MM.1S (cell line): ENCODE data around the gene C3orf70.

Source experiments
- DNase-seq: peaks from one replicate; pipeline ENCODE4 v3.0.0-alpha.2; 2015
- H2AFZ ChIP-seq: fragments of 300-600 bp; sonication (generic); 2 replicates; pipeline ENCODE4 v1.6.0; 2016; ENCODE audit warnings: antibody characterized with exemption, low read length
- H3F3A ChIP-seq: fragments of 300-600 bp; sonication (generic); 2 replicates; pipeline ENCODE4 v1.6.1; 2016; ENCODE audit warnings: mild to moderate bottlenecking, antibody characterized with exemption, low read length, moderate library complexity, mixed read lengths; ENCODE audit not compliant: insufficient read depth
- H3K27ac ChIP-seq: fragments of 300-600 bp; sonication (generic); 2 replicates; pipeline ENCODE4 v1.5.1; 2016; ENCODE audit warnings: mild to moderate bottlenecking, low read length
- H3K27me3 ChIP-seq: fragments of 300-600 bp; sonication (generic); replicated peaks from 2 replicates; pipeline ENCODE4 v1.6.0; 2016; ENCODE audit warnings: low read length; ENCODE audit not compliant: insufficient read depth
- H3K36me3 ChIP-seq: fragments of 300-600 bp; sonication (generic); replicated peaks from 2 replicates; pipeline ENCODE4 v1.6.1; 2016; ENCODE audit warnings: mild to moderate bottlenecking, low read length, mixed read lengths; ENCODE audit not compliant: insufficient read depth
- H3K4me1 ChIP-seq: fragments of 300-600 bp; sonication (generic); 2 replicates; pipeline ENCODE4 v1.6.1; 2016; ENCODE audit warnings: low read length, mixed read lengths
- H3K4me2 ChIP-seq: fragments of 300-600 bp; sonication (generic); 2 replicates; pipeline ENCODE4 v1.6.0; 2016; ENCODE audit warnings: low read depth, low read length
- H3K4me3 ChIP-seq: fragments of 300-600 bp; sonication (generic); 2 replicates; pipeline ENCODE4 v1.5.1; 2016; ENCODE audit warnings: low read length, mixed read lengths
- H3K79me2 ChIP-seq: fragments of 300-600 bp; sonication (generic); 2 replicates; pipeline ENCODE4 v1.6.1; 2016; ENCODE audit warnings: mixed run types, low read length, mixed read lengths
- H3K9ac ChIP-seq: fragments of 300-600 bp; sonication (generic); 2 replicates; pipeline ENCODE4 v1.6.1; 2016; ENCODE audit warnings: low read length, mixed read lengths
- H3K9me2 ChIP-seq: fragments of 300-600 bp; sonication (generic); replicated peaks from 2 replicates; pipeline ENCODE4 v1.6.1; 2016; ENCODE audit warnings: mild to moderate bottlenecking, low read length, mixed read lengths; ENCODE audit not compliant: insufficient read depth
- H3K9me3 ChIP-seq: fragments of 300-600 bp; sonication (generic); replicated peaks from 2 replicates; pipeline ENCODE4 v1.6.1; 2016; ENCODE audit warnings: mild to moderate bottlenecking, low read length, mixed read lengths; ENCODE audit not compliant: insufficient read depth
- H4K20me1 ChIP-seq: fragments of 300-600 bp; sonication (generic); 2 replicates; pipeline ENCODE4 v1.6.1; 2016; ENCODE audit warnings: mild to moderate bottlenecking, low read length, moderate library complexity, mixed read lengths; ENCODE audit not compliant: insufficient read depth
- CTCF ChIP-seq: fragments of 300-600 bp; sonication (generic); IDR thresholded peaks from 2 replicates; pipeline ENCODE4 v1.5.1; 2016; ENCODE audit warnings: antibody characterized with exemption, low read length, mixed read lengths
- EZH2 ChIP-seq: fragments of 300-600 bp; sonication (generic); optimal IDR thresholded peaks from 2 replicates; pipeline ENCODE3; 2017; ENCODE audit warnings: low read depth, mild to moderate bottlenecking, antibody characterized with exemption, low read length, mixed read lengths
- EZH2phosphoT487 ChIP-seq: fragments of 300-600 bp; sonication (generic); IDR thresholded peaks from 2 replicates; pipeline ENCODE4 v1.6.1; 2018; ENCODE audit warnings: antibody characterized with exemption, low read length

The C3orf70 gene

GRCh38 chr3:185060655-185061054 lies 92.2 kb downstream of the C3orf70 start:
- H3K9ac ChIP-seq = no peak overlapping the region
- H3K36me3 ChIP-seq = no peaks in the 10 kb centered on the region
- H3K9me2 ChIP-seq = no peaks in the 10 kb centered on the region
- H3K9me3 ChIP-seq = no peaks in the 10 kb centered on the region
- H3K79me2 ChIP-seq = no peaks in the 10 kb centered on the region
- no peak overlapping the region for H3K4me2 ChIP-seq
- no peaks in the 10 kb centered on the region for H3K27me3 ChIP-seq
- H3K4me1 ChIP-seq = peaks cover 21% of the 10 kb centered on the region
- H2AFZ ChIP-seq = no peak overlapping the region
- TF ChIP-seq EZH2phosphoT487 = no peak
- TF ChIP-seq CTCF = no peak
- H3K27ac ChIP-seq = no peak overlapping the region
- H3K4me3 ChIP-seq = no peak overlapping the region
- no peak for DNase-seq
- no peaks in the 10 kb centered on the region for H4K20me1 ChIP-seq
- peaks cover 10% of the 10 kb centered on the region for H3F3A ChIP-seq

- H2AFZ ChIP-seq = no peak overlapping the region
- H3K9ac ChIP-seq = no peak overlapping the region
- H3K27ac ChIP-seq = no peak overlapping the region
- H3K4me3 ChIP-seq = no peak overlapping the region
- no peak overlapping the region for H3K4me2 ChIP-seq
- H3K27me3 ChIP-seq = no peaks in the 10 kb centered on the region
- no peaks in the 10 kb centered on the region for H4K20me1 ChIP-seq
- no peaks in the 10 kb centered on the region for H3K79me2 ChIP-seq
- H3K9me3 ChIP-seq = no peaks in the 10 kb centered on the region
- TF ChIP-seq CTCF (no peak), EZH2phosphoT487 (no peak), EZH2 (no peak)
- H3K9me2 ChIP-seq = no peaks in the 10 kb centered on the region
- H3F3A ChIP-seq = peaks cover 10% of the 10 kb centered on the region
- no peaks in the 10 kb centered on the region for H3K36me3 ChIP-seq
- H3K4me1 ChIP-seq = peaks cover 16% of the 10 kb centered on the region
- no peak for DNase-seq
Measured at GRCh38 chr3:185059766-185060165, 93.1 kb downstream of the C3orf70 start.

- H3K4me3 ChIP-seq = no peak overlapping the region
- peaks cover 10% of the 10 kb centered on the region for H3F3A ChIP-seq
- no peak overlapping the region for H3K9ac ChIP-seq
- DNase-seq = no peak
- H3K9me2 ChIP-seq = no peaks in the 10 kb centered on the region
- H3K9me3 ChIP-seq = no peaks in the 10 kb centered on the region
- peaks cover 12% of the 10 kb centered on the region for H3K4me1 ChIP-seq
- no peaks in the 10 kb centered on the region for H3K27me3 ChIP-seq
- H3K36me3 ChIP-seq = no peaks in the 10 kb centered on the region
- no peak overlapping the region for H3K27ac ChIP-seq
- H3K79me2 ChIP-seq = no peaks in the 10 kb centered on the region
- H3K4me2 ChIP-seq = no peak overlapping the region
- no peak for TF ChIP-seq EZH2phosphoT487
- no peak for TF ChIP-seq EZH2
- TF ChIP-seq CTCF = no peak
- H4K20me1 ChIP-seq = no peaks in the 10 kb centered on the region
- H2AFZ ChIP-seq = no peak overlapping the region
Measured at GRCh38 chr3:185058796-185059195, 94.1 kb downstream of the C3orf70 start.
